ENCODE measurements around the gene AMDHD1. TPM values are rescaled to one million over a fixed set of nuclear protein-coding genes. Genes with fewer than 3 reads are reported as not detected.

Gene AMDHD1
- total RNA-seq, 1 donor from 2014 or later: not detected

DNA sequence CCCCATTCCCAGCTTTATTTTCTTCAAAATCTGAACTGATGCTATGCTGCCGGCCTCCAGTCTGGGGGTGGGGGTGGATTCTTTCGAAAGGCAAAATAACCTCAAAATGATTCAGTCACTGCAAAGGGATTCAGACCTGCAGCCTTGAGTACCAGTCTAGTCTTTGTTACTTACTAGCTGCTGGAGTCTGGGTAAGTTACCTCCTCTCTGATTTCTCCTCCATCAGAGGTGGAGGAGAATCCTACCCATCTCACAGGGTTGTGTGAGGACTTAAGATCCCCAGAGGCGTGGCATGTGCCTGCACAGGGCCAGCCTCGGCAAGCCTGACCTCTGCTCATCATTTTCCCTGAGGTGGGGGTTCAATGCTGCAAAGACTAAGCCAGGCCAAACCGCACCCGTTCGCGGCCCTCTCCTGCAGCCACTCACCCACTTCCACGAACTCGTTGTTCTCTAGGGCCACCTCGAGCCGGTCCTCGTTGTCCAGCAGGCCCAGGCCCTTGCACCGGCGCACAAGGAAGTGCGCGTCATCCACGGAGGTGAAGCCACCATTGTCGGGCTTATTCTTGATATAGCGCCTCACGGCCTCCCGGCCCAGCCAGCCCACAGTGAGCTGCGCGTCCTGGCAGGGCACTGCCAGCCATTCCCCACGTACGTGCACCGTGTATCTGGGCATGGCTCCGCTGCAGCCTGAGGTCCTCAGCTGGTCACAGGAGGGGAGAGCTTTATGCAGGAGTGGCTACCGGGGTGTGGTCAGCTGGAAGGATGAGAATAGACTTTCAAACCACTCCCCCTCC lies 52.3 kb downstream of the AMDHD1 start:
- DNase-seq (ENCODE audit: low spot score): no peak

DNA sequence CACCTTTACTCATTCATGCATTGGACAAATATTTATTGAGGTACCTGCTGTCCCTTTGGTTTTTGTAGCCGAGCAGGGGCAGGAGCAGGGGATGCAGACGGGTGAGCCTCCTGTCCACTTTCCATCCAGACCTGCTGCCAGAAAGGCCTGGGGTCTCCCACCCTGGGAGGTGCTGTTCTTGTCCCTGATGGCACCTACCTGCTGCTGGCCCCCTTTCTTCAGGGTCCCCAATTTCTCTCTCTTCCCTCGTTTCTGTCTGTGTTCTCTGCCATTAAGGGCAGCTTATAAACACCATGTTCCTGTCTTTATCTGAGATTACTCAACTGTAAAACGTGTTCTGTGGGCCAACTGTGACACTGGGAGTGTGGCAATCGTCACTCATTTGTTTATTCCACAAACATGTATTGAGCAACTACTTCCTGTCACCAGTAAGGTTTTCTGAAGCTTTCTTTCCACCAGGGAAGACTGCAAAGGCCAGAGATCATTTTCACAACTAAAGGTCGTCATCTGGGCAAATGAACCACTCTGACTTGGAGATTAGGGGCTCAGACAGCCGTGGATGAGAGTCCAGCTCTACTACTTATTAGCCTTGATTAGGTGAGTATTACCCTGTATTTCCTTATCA lies 53.0 kb downstream of the AMDHD1 start, which contains the start of gene HAL:
Gene HAL (minus strand): TSS at position 311 of the 625 bp plus-strand sequence. CDS start 434 bp downstream, outside the sequence.
- DNase-seq (ENCODE audit: low spot score): no peak

DNA sequence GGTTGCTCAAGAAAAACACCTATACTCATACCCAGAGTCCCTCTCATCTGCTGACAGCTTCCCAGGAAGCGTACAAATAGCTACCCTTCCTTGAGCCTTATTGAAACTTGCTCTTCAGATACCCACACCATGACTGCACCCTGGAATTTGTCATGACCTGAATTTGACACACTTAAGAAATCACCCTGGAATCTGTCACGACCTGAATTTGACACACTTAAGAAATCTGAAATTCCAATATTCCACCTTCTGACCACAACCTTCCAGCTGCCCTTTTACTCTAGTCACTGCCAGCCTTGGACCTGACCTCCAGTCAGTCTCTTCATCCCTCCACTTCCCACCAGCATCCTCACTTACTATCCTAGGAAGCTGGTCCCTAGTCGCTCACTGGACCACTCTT lies 54.1 kb downstream of the AMDHD1 start:
- no peak for DNase-seq (ENCODE audit: low spot score)

DNA sequence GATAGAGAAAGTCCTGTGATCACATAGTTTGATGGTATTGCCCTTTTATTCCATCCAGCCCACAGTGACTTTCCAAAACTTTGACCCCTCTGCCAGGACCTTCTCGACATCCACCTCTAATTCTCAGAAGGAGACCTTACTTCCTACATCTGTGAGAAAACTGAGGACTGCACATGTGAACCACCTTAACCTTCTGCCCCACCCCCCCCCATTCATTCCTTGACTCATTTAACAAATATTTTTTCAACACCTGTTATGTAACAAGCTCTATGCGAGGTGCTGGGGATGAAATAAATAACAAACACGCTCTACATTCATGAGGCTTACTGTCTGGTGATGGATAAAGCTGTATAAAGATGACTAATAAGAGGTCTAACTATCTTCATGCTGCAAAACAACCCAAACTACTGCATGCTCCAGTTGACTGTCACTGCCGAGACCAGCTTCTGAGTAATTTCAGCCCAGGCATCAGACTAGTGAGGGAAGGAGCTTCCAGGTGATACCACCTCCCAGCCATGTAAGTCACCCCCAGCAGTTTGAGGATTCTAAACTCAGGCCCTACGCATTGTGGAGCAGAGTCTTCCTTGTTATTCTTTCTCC lies 54.9 kb downstream of the AMDHD1 start:
- DNase-seq (ENCODE audit: low spot score): no peak

DNA sequence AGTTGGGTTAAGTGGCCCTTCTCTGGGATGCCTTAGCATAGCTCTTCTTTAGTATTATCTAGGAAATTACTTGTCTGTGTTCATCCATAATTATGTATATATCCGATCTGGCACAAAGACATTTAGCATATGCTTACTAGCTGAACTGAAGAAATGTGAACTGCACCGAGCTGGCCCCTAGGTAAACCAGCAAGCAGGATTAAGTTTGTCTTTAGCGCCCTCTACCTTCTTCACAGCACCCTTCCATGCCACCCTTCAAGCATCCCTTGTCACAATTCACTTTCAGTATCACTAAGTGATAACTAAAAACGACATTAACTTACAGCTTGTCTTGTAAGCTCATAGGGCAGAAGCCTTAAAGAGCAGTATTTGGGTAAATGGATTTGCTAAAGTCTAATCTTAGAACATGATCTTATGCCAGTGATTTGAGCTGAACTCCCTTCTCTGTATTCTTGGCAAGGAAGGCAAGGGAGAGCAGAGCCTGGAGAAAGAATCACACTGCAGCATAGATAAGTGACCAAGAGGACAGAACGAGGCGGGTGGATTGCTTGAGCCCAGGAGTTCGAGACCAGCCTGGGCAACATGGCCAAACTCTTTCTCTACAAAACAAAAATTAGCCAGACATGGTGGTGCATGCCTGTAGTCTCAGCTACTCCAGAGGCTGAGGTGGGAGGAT lies 55.6 kb downstream of the AMDHD1 start:
- DNase-seq (ENCODE audit: low spot score): peak; percentile 71

DNA sequence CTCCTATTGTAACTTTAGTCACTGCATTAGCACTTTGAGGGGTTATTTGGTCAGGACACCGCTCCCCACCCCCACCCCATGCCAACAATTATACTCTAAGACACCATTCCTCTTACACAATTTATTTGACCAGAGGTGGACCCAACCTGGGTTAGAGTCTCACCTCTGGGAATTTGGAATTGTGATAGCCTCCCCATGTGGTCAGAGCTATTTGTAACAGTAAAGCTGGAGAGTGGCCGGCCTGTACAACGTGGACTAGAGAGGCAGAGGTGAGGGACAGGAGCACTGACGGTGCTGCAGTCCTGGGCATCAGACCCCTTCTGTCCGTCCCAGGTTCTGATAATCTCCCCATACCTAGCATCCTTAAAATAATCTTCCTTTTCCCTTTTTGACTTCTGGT lies 56.4 kb downstream of the AMDHD1 start:
- no peak for DNase-seq (ENCODE audit: low spot score)

DNA sequence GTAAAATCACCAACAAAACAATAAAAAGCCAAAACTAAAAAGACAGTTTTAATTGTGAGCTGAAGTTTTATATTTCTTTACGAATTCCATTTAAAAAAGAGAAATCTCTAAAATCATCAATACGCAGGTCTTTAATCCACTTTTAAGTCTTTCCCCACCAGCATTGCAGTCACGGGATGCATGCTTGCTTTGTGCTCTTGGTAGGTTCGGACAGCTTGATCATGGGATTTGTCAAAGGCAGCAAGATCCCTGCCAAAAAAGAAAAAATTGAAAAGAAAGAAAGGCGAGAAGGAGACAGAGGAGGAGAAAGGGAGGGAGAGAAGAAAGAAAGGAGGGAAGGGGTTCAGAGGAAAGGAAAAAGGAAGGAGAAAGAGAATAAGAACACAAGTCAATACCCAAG lies 57.7 kb downstream of the AMDHD1 start:
- DNase-seq (ENCODE audit: low spot score): no peak

DNA sequence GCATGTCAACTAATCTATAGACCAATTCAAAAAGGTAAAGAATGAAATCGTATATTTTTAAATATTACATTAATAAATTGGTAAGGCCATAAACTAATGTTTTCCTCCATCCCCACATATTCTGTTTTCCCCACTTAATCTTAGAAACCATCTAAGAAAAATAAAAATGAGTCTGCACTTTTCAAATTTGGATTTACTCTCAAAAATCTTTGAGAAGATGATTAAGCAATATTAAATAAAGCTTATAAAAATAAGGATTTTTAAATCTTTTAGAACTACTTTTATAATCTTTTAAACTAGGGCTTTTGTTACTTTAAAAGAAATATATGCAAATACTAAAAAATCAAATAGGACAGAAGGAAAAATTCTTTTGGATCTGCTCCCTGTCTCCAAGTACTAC lies 63.6 kb downstream of the AMDHD1 start:
- no peak for DNase-seq (ENCODE audit: low spot score)

DNA sequence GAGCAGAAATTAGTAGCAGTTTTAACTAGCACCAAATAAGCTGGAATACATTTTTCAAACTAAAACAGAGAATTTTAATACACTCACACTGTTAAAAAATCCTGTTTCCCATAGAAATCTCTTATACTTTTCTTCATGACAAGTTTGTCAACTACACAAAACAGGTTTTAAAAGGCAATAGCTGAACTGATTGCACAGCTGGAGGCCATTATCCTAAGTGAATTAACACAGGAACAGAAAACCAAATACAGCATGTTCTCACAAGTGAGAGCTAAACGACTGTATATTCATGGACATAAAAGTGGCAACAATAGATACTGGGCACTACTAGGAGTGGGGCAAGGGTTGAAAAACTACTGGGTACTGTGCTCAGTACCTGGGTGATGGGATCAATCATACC lies 64.6 kb downstream of the AMDHD1 start:
- no peak for DNase-seq (ENCODE audit: low spot score)

DNA sequence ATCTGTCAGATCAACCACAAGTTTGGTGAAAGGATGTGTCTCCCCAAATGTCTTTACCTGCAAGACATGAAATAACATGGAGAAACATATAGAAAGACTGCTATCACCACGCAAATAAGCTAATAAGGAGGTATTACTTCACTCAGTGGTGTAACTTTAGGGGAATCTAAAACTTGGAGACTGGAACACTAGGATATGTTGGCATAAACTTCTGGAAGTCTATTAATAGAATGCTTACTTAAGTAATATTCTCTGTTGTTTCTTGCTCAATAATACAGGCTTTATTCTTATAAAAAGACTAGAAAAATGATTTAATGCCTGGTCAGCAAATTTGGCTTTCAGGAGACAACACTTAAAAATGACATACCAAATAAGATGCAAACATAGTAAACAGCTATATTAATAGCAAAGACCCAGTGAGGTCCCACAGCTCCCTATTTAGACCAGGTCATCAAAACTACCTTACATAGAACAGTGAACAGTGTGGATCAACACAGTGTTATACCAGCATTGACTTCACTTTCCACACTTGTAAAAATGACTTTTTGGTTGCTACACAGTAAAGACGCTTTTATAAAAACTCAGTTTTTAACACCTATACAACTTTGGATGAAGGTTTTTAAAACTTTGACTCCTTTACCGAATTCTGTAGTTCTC lies 71.9 kb downstream of the AMDHD1 start:
- no peak for DNase-seq (ENCODE audit: low spot score)

DNA sequence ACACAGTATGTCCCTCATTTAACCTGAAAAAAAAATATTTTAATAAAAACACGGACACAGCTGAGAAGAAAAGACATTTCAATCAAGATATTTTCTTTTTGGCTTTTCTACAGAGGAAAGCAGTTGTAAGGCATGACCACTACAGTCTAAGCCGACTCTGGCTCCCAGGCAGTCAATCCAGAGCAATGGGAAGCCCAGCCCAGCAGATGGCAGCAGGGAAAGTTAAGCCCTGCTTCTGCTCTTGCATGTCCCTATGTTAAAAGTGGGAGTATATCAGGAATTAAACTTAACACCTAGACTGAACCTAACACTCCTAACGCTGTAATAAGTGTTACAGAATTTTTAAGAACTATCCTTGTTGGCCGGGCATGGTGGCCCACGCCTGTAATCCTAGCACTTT lies 72.5 kb downstream of the AMDHD1 start:
- peak; percentile 23 for DNase-seq (ENCODE audit: low spot score)

Other genes with a start within 250 kb of the AMDHD1 start
- gene NTN4, start 152.6 kb upstream of the AMDHD1 start, total RNA-seq (ENCODE audit: insufficient read depth, low replicate concordance): 11.1 TPM
- 12.3 TPM for gene SNRPF, start 84.4 kb upstream of the AMDHD1 start, total RNA-seq (ENCODE audit: insufficient read depth, low replicate concordance)
- gene CCDC38, start 717 bp upstream of the AMDHD1 start, total RNA-seq (ENCODE audit: insufficient read depth, low replicate concordance): 20.9 TPM
- 69.6 TPM for gene HAL, start 53.0 kb downstream of the AMDHD1 start, total RNA-seq (ENCODE audit: insufficient read depth, low replicate concordance)
- gene LTA4H, start 92.3 kb downstream of the AMDHD1 start, total RNA-seq (ENCODE audit: insufficient read depth, low replicate concordance): 57.8 TPM

Measured in umbilical cord (tissue), 2 donors.